ENCODE results near the gene TRIO.

TRIO gene

GRCh38 chr5:14439087-14439871 is 296.1 kb downstream of the TRIO start:
- no peak overlapping the region for H2AK5ac ChIP-seq (ENCODE audit: low read length)
- no peak overlapping the region for H2BK12ac ChIP-seq (ENCODE audit: low read length)
- H3K4me1 ChIP-seq (ENCODE audit: control insufficient read depth in 1 of 2, insufficient read depth in 2 of 2, low read length in 2 of 2): peaks cover 11 to 16% of the 10 kb centered on the region in 2 experiments
- no peak overlapping the region for H2BK5ac ChIP-seq (ENCODE audit: low read depth, low read length, poor library complexity)
- H2AFZ ChIP-seq (ENCODE audit: insufficient read depth, low read length, poor library complexity): no peak overlapping the region
- H2BK120ac ChIP-seq (ENCODE audit: insufficient read depth, low read length, poor library complexity): no peak overlapping the region
- H4K8ac ChIP-seq (ENCODE audit: low read depth, low read length): no peak overlapping the region
- H3K4me3 ChIP-seq (ENCODE audit: low read depth, low read length): no peak overlapping the region
- H3K27ac ChIP-seq (ENCODE audit: low read depth, low read length): no peak overlapping the region
- no peak overlapping the region for H4K12ac ChIP-seq (ENCODE audit: low read depth, low read length)
- no peak overlapping the region for H3K4ac ChIP-seq (ENCODE audit: low read depth, low read length)
- no peaks in the 10 kb centered on the region for H3K27me3 ChIP-seq (ENCODE audit: insufficient read depth, low read length)
- H3K18ac ChIP-seq (ENCODE audit: low read length): no peak overlapping the region
- WGBS (ENCODE audit: extremely low coverage, insufficient coverage, insufficient read length): no CpG with 5 or more reads among the region's 14 CpGs
- no peak overlapping the region for H3K4me2 ChIP-seq (ENCODE audit: low read length)
- no peak overlapping the region for H4K91ac ChIP-seq (ENCODE audit: low read depth, low read length)
- no peak overlapping the region for H3K14ac ChIP-seq (ENCODE audit: low read length)
- no peaks in the 10 kb centered on the region for H3K9me3 ChIP-seq (ENCODE audit: insufficient read depth, low read depth, low read length)
- H3K23ac ChIP-seq (ENCODE audit: low read length): no peak overlapping the region
- H3K79me2 ChIP-seq (ENCODE audit: control insufficient read depth, insufficient read depth, low read length, poor library complexity): peaks cover 3% of the 10 kb centered on the region
- DNase-seq: no peak
- H3K36me3 ChIP-seq (ENCODE audit: control insufficient read depth in 1 of 2, insufficient read depth in 2 of 2, low read length in 2 of 2): peaks cover 14% of the 10 kb centered on the region in 2 experiments
- H3K9ac ChIP-seq (ENCODE audit: low read length): no peak overlapping the region
- H3K79me1 ChIP-seq (ENCODE audit: low read length): peaks cover 12% of the 10 kb centered on the region

DNA sequence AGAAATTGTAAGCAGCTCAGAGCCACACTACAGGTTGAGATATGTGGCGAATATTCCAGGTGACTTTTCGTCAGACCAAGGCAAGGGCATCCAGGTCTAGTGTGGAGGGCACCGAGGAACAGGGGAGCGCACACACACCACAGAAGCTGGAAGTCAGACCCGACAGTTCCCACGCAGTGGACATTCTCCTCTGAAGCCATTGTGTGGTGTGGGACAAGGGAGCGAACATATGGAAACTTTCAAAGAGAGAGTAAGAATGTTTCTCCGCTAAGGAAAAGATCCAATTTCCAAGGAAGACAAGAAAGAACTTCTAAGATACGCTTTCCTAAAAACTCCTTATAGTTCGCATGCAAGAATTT is 297.1 kb downstream of the TRIO start:
- Histone ChIP-seq H3K9me3 (ENCODE audit: insufficient read depth, low read depth, low read length) (no peaks in the 10 kb centered on the region), H3K79me1 (ENCODE audit: low read length) (peaks cover 13% of the 10 kb centered on the region), H4K91ac (ENCODE audit: low read depth, low read length) (peak overlapping the region; percentile 66), H3K14ac (ENCODE audit: low read length) (peak overlapping the region; percentile 46), H3K4me3 (ENCODE audit: low read depth, low read length) (no peak overlapping the region), H2BK12ac (ENCODE audit: low read length) (no peak overlapping the region), H2BK120ac (ENCODE audit: insufficient read depth, low read length, poor library complexity) (peak overlapping the region; percentile 56), H3K36me3 (ENCODE audit: control insufficient read depth in 1 of 2, insufficient read depth in 2 of 2, low read length in 2 of 2) (peaks cover 12 to 14% of the 10 kb centered on the region in 2 experiments), H2AFZ (ENCODE audit: insufficient read depth, low read length, poor library complexity) (no peak overlapping the region), H2AK5ac (ENCODE audit: low read length) (no peak overlapping the region), H3K27me3 (ENCODE audit: insufficient read depth, low read length) (no peaks in the 10 kb centered on the region), H3K4me2 (ENCODE audit: low read length) (no peak overlapping the region), H3K23ac (ENCODE audit: low read length) (peak overlapping the region; percentile 5), H3K18ac (ENCODE audit: low read length) (no peak overlapping the region), H2BK5ac (ENCODE audit: low read depth, low read length, poor library complexity) (peak overlapping the region; percentile 69), H3K4me1 (ENCODE audit: control insufficient read depth in 1 of 2, insufficient read depth in 2 of 2, low read length in 2 of 2) (peaks cover 14 to 19% of the 10 kb centered on the region in 2 experiments), H4K8ac (ENCODE audit: low read depth, low read length) (no peak overlapping the region), H3K9ac (ENCODE audit: low read length) (no peak overlapping the region), H4K12ac (ENCODE audit: low read depth, low read length) (peak overlapping the region; percentile 64), H3K79me2 (ENCODE audit: control insufficient read depth, insufficient read depth, low read length, poor library complexity) (peaks cover 3% of the 10 kb centered on the region), H3K4ac (ENCODE audit: low read depth, low read length) (no peak overlapping the region), H3K27ac (ENCODE audit: low read depth, low read length) (peak overlapping the region; percentile 51)
- no CpG with 5 or more reads among the region's 10 CpGs for WGBS (ENCODE audit: extremely low coverage, insufficient coverage, insufficient read length)
- DNase-seq: no peak

DNA sequence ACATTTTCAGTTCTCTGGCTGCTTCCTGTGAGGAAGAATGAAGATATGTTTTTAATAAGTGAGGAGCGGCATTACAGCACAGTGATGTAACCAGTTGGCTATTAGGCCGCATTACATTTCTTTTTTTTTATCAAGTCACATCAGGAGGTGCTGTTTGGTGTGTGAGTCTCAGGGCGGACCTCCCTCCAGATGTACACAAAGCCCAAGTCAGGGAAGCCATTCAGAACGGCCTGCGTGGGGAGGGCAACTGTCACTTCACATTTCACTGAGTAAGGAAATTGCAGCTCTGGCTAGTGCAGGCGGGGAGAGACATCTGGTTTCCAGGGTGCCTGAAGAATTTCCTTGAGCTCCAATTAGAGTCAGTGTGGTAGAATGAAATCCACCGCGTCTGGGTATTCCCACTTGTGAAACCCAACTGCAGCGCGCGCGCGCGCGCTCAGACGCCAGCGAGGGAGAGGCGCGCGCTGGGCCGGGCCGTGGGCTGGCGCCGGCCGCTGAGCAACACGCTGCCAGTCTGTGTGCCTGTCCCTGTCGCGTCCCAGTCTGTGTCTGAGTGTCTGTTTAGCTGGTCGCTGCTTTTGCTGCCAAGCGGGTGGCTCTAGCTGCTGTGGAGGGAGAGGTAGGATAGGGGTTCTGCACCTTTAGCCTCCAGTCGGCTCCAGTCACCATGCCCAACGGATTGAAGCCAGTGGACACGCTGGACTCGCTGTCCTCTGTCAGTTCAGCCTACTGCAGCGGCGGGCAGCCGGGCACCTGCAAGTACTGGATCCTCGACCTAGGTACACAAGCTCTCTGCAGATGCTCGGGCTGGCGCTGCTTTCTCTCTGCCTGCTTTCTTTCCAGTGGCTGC is 297.7 kb downstream of the TRIO start:
- Histone ChIP-seq H3K36me3 (ENCODE audit: control insufficient read depth in 1 of 2, insufficient read depth in 2 of 2, low read length in 2 of 2) (peaks cover 12 to 13% of the 10 kb centered on the region in 2 experiments), H4K91ac (ENCODE audit: low read depth, low read length) (peak overlapping the region; percentile 84), H2AK5ac (ENCODE audit: low read length) (peak overlapping the region; percentile 55), H3K9ac (ENCODE audit: low read length) (no peak overlapping the region), H2AFZ (ENCODE audit: insufficient read depth, low read length, poor library complexity) (peak overlapping the region; percentile 2), H3K27ac (ENCODE audit: low read depth, low read length) (peak overlapping the region; percentile 51), H2BK12ac (ENCODE audit: low read length) (peak overlapping the region; percentile 74), H2BK120ac (ENCODE audit: insufficient read depth, low read length, poor library complexity) (peak overlapping the region; percentile 74), H3K27me3 (ENCODE audit: insufficient read depth, low read length) (no peaks in the 10 kb centered on the region), H3K9me3 (ENCODE audit: insufficient read depth, low read depth, low read length) (no peaks in the 10 kb centered on the region), H3K18ac (ENCODE audit: low read length) (peak overlapping the region; percentile 55), H3K23ac (ENCODE audit: low read length) (no peak overlapping the region), H3K4ac (ENCODE audit: low read depth, low read length) (peak overlapping the region; percentile 34), H3K79me1 (ENCODE audit: low read length) (peaks cover 15% of the 10 kb centered on the region), H3K4me1 (ENCODE audit: control insufficient read depth in 1 of 2, insufficient read depth in 2 of 2, low read length in 2 of 2) (peaks cover 14 to 23% of the 10 kb centered on the region in 2 experiments), H3K79me2 (ENCODE audit: control insufficient read depth, insufficient read depth, low read length, poor library complexity) (peaks cover 3% of the 10 kb centered on the region), H4K8ac (ENCODE audit: low read depth, low read length) (no peak overlapping the region), H3K14ac (ENCODE audit: low read length) (peak overlapping the region; percentile 72), H4K12ac (ENCODE audit: low read depth, low read length) (no peak overlapping the region), H2BK5ac (ENCODE audit: low read depth, low read length, poor library complexity) (peak overlapping the region; percentile 66), H3K4me3 (ENCODE audit: low read depth, low read length) (no peak overlapping the region), H3K4me2 (ENCODE audit: low read length) (no peak overlapping the region)
- WGBS (ENCODE audit: extremely low coverage, insufficient coverage, insufficient read length): no CpG with 5 or more reads among the region's 40 CpGs
- no peak for DNase-seq

GRCh38 chr5:14441641-14442040 is 298.5 kb downstream of the TRIO start:
- H2BK12ac ChIP-seq (ENCODE audit: low read length): no peak overlapping the region
- H3K9me3 ChIP-seq (ENCODE audit: insufficient read depth, low read depth, low read length): peaks cover 1% of the 10 kb centered on the region
- peaks cover 9 to 11% of the 10 kb centered on the region in 2 experiments for H3K36me3 ChIP-seq (ENCODE audit: control insufficient read depth in 1 of 2, insufficient read depth in 2 of 2, low read length in 2 of 2)
- no peak overlapping the region for H3K4ac ChIP-seq (ENCODE audit: low read depth, low read length)
- H3K27ac ChIP-seq (ENCODE audit: low read depth, low read length): no peak overlapping the region
- H2BK120ac ChIP-seq (ENCODE audit: insufficient read depth, low read length, poor library complexity): no peak overlapping the region
- DNase-seq: no peak
- no peak overlapping the region for H3K9ac ChIP-seq (ENCODE audit: low read length)
- H3K23ac ChIP-seq (ENCODE audit: low read length): no peak overlapping the region
- no peak overlapping the region for H2AK5ac ChIP-seq (ENCODE audit: low read length)
- H3K4me1 ChIP-seq (ENCODE audit: control insufficient read depth in 1 of 2, insufficient read depth in 2 of 2, low read length in 2 of 2): peaks cover 14 to 29% of the 10 kb centered on the region in 2 experiments
- no peak overlapping the region for H4K91ac ChIP-seq (ENCODE audit: low read depth, low read length)
- peaks cover 3% of the 10 kb centered on the region for H3K79me2 ChIP-seq (ENCODE audit: control insufficient read depth, insufficient read depth, low read length, poor library complexity)
- H4K12ac ChIP-seq (ENCODE audit: low read depth, low read length): no peak overlapping the region
- H3K4me2 ChIP-seq (ENCODE audit: low read length): peak overlapping the region; percentile 9
- H2AFZ ChIP-seq (ENCODE audit: insufficient read depth, low read length, poor library complexity): no peak overlapping the region
- no peak overlapping the region for H3K4me3 ChIP-seq (ENCODE audit: low read depth, low read length)
- no peak overlapping the region for H2BK5ac ChIP-seq (ENCODE audit: low read depth, low read length, poor library complexity)
- peaks cover 16% of the 10 kb centered on the region for H3K79me1 ChIP-seq (ENCODE audit: low read length)
- WGBS (ENCODE audit: extremely low coverage, insufficient coverage, insufficient read length): no CpG with 5 or more reads among the region's 4 CpGs
- no peak overlapping the region for H4K8ac ChIP-seq (ENCODE audit: low read depth, low read length)
- no peaks in the 10 kb centered on the region for H3K27me3 ChIP-seq (ENCODE audit: insufficient read depth, low read length)
- no peak overlapping the region for H3K14ac ChIP-seq (ENCODE audit: low read length)
- no peak overlapping the region for H3K18ac ChIP-seq (ENCODE audit: low read length)

Data from trophoblast cell (in vitro differentiated cells and primary cell).